DND-41 (cell line): Measurements from ENCODE around the gene NTRK1.

Source experiments
- ATAC-seq: fragments of 200-7000 bp; cut with Tn5 transposase; 3 replicates; pipeline ENCODE4 v1.9.1; 2021; ENCODE audit warnings: low read depth; ENCODE audit not compliant: insufficient read depth
- DNase-seq: peaks from one replicate; pipeline ENCODE4 v3.0.0-alpha.2; 2020
- H2AFZ ChIP-seq: 2 replicates; pipeline ENCODE4 v1.6.0; 2012; ENCODE audit warnings: low read depth, low read length
- H3K27ac ChIP-seq: 2 replicates; pipeline ENCODE4 v1.5.1; 2012; ENCODE audit warnings: low read length, inconsistent platforms
- H3K27me3 ChIP-seq: fragments of 200-600 bp; sonication (generic); 2 replicates; pipeline ENCODE4 v1.6.0; 2012; ENCODE audit warnings: low read length, mild to moderate bottlenecking, inconsistent platforms; ENCODE audit not compliant: insufficient read depth, poor library complexity
- H3K36me3 ChIP-seq: 2 replicates; pipeline ENCODE4 v1.5.1; 2012; ENCODE audit warnings: low read length, inconsistent platforms; ENCODE audit not compliant: insufficient read depth
- H3K4me1 ChIP-seq: 2 replicates; pipeline ENCODE4 v1.5.1; 2012; ENCODE audit warnings: mild to moderate bottlenecking, low read length; ENCODE audit not compliant: insufficient read depth
- H3K4me2 ChIP-seq: 2 replicates; pipeline ENCODE4 v1.6.0; 2012; ENCODE audit warnings: mild to moderate bottlenecking, moderate library complexity, low read length, inconsistent platforms; ENCODE audit not compliant: insufficient read depth
- H3K4me3 ChIP-seq, 2 experiments: fragments of 200-600 bp in 1 of 2; shearing (Covaris generic) in 1 of 2; 2 replicates each; pipeline ENCODE4 v1.5.1; 2012 to 2016; ENCODE audit warnings: inconsistent platforms in 2 of 2, low read length in 2 of 2, mild to moderate bottlenecking in 2 of 2, low read depth in 1 of 2, moderate library complexity in 1 of 2
- H3K79me2 ChIP-seq: 2 replicates; pipeline ENCODE4 v1.6.0; 2012; ENCODE audit warnings: low read length, inconsistent platforms; ENCODE audit not compliant: insufficient read depth
- H3K9ac ChIP-seq: 2 replicates; pipeline ENCODE4 v1.6.0; 2012; ENCODE audit warnings: low read depth, mild to moderate bottlenecking, inconsistent platforms, low read length, moderate library complexity
- H3K9me3 ChIP-seq: 2 replicates; pipeline ENCODE4 v1.5.1; 2012; ENCODE audit warnings: low read length, moderate library complexity, mild to moderate bottlenecking, inconsistent platforms; ENCODE audit not compliant: insufficient read depth, severe bottlenecking
- H4K20me1 ChIP-seq: 2 replicates; pipeline ENCODE4 v1.6.0; 2012; ENCODE audit warnings: low read length; ENCODE audit not compliant: insufficient read depth
- EZH2 ChIP-seq: IDR thresholded peaks from 3 replicates; pipeline ENCODE4 v1.6.1; 2012; ENCODE audit warnings: borderline replicate concordance, low read depth, mild to moderate bottlenecking, moderate library complexity, low read length, inconsistent platforms; ENCODE audit not compliant: severe bottlenecking
- TF ChIP-seq, protein P1 (sequence below): IDR thresholded peaks from 2 replicates; pipeline ENCODE4 v1.5.1; 2012; ENCODE audit warnings: borderline replicate concordance, low read length, moderate library complexity, mild to moderate bottlenecking; ENCODE audit not compliant: poor library complexity, severe bottlenecking; ENCODE audit errors: extremely low read depth

Gene NTRK1

DNA sequence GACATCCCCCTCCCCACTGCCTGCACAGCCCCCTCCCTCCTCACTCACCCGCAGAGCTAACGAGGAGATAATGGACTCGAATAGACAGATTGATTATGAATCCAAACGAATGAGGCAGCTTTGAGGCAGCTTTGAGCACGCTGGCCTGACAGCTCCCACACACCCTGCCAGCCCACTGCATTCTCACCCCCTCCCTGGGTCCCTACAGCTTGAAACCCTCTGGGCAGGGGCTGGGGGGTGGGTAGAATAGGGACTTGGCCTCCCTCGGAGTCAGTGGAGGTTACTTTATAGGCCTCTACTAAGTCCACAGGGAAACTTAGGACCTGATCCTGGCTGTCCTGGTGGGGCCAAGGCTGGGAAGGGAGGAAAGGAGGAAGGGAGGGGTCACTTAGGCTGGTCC, 1.9 kb downstream of the NTRK1 start:
- ATAC-seq: no peak
- no peaks in the 10 kb centered on the region for H3K36me3 ChIP-seq
- H2AFZ ChIP-seq: no peak overlapping the region
- H3K9me3 ChIP-seq: no peaks in the 10 kb centered on the region
- no peak overlapping the region for H3K9ac ChIP-seq
- no peaks in the 10 kb centered on the region for H3K79me2 ChIP-seq
- peaks cover 46% of the 10 kb centered on the region for H3K27me3 ChIP-seq
- peaks cover 20% of the 10 kb centered on the region for H3K4me1 ChIP-seq
- DNase-seq: no peak
- no peak overlapping the region for H3K27ac ChIP-seq
- H3K4me2 ChIP-seq: no peak overlapping the region
- no peak overlapping the region for H3K4me3 ChIP-seq
- H4K20me1 ChIP-seq: peaks cover 11% of the 10 kb centered on the region
- TF ChIP-seq, protein P1, sequence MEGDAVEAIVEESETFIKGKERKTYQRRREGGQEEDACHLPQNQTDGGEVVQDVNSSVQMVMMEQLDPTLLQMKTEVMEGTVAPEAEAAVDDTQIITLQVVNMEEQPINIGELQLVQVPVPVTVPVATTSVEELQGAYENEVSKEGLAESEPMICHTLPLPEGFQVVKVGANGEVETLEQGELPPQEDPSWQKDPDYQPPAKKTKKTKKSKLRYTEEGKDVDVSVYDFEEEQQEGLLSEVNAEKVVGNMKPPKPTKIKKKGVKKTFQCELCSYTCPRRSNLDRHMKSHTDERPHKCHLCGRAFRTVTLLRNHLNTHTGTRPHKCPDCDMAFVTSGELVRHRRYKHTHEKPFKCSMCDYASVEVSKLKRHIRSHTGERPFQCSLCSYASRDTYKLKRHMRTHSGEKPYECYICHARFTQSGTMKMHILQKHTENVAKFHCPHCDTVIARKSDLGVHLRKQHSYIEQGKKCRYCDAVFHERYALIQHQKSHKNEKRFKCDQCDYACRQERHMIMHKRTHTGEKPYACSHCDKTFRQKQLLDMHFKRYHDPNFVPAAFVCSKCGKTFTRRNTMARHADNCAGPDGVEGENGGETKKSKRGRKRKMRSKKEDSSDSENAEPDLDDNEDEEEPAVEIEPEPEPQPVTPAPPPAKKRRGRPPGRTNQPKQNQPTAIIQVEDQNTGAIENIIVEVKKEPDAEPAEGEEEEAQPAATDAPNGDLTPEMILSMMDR: no peak
- no peak for TF ChIP-seq EZH2

DNA sequence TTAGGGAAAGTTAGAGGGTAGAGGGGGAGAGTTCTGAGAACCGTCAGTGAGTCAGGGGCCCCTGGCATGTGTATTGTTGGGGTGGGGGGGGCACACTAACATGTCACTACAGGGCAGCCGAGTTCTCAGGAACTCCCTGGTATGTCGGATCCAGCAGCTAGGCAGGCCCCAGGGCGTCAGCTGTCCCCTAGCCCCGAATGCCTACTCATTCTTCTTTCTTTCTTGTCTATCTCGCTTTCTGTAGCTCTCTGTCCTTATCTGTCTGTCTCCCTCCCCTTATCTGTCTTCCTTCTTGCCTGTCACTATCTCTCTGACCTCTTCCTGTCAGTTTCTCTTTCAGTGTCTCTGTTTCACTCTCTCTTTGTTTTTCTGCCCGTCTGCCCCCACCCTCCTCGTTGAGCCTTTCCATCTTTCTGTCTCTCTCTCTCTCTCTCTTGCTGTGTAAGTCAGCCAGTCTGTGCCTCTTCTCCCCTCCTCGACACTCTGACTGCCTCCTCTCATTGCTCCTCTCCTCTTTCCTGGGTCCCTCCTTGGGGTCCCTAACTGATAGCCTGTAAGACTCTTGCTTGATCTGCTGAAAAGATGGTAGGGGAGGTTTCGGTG, 2.4 kb downstream of the NTRK1 start:
- no peaks in the 10 kb centered on the region for H3K79me2 ChIP-seq
- peaks cover 42% of the 10 kb centered on the region for H3K27me3 ChIP-seq
- no peak overlapping the region for H3K4me3 ChIP-seq
- H3K9ac ChIP-seq: no peak overlapping the region
- no peak for DNase-seq
- H3K36me3 ChIP-seq: no peaks in the 10 kb centered on the region
- H3K4me2 ChIP-seq: no peak overlapping the region
- no peak overlapping the region for H2AFZ ChIP-seq
- H3K4me1 ChIP-seq: peaks cover 20% of the 10 kb centered on the region
- no peak overlapping the region for H3K27ac ChIP-seq
- ATAC-seq: no peak
- TF ChIP-seq, protein P1: no peak
- TF ChIP-seq EZH2: no peak
- peaks cover 11% of the 10 kb centered on the region for H4K20me1 ChIP-seq
- no peaks in the 10 kb centered on the region for H3K9me3 ChIP-seq

DNA sequence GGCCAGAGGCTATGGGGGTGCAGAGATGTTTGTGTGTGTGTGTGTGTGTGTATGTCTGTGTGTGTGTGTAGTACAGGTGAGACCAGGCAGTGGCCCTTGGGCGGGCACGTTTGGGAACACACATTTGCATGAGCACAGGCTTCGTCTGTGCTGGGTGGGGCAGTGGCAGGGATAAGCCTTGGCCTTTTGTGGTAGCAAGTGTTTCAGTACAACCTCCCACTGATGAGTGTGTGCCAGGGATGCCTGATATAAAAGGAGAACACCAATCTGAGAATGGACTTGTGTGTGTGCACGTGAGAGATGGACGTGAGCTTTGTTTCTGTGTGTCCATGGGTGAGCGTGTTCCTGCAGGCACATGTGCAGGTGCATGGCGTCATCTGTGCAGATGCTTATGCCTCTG, 3.0 kb downstream of the NTRK1 start:
- Histone ChIP-seq H3K36me3 (no peaks in the 10 kb centered on the region), H3K4me2 (no peak overlapping the region), H3K79me2 (no peaks in the 10 kb centered on the region), H4K20me1 (peaks cover 11% of the 10 kb centered on the region), H3K27ac (no peak overlapping the region), H3K9me3 (no peaks in the 10 kb centered on the region), H3K4me1 (peaks cover 20% of the 10 kb centered on the region), H3K27me3 (peaks cover 36% of the 10 kb centered on the region), H3K4me3 (no peak overlapping the region), H3K9ac (no peak overlapping the region), H2AFZ (no peak overlapping the region)
- ATAC-seq (no peak), DNase-seq (no peak)
- TF ChIP-seq, protein P1: no peak
- TF ChIP-seq EZH2: no peak
